Neural cell (in vitro differentiated cells): ENCODE measurements around the gene PTGER1. TPM values are rescaled to one million over a fixed set of nuclear protein-coding genes. Genes with fewer than 3 reads are reported as not detected.
"Not testable (repeated sequence)": the region's sequence is repeated elsewhere in the genome, so short reads cannot be mapped to it uniquely, and the experiment has no call there.

Source experiments
- H2AFZ ChIP-seq: fragments of 200-600, 300-800 bp; sonication (generic), shearing (Covaris generic); 2 replicates; pipeline ENCODE4 v1.6.0; 2014; ENCODE audit warnings: low read depth, mild to moderate bottlenecking, antibody characterized with exemption, low read length, moderate library complexity
- H3F3A ChIP-seq: fragments of 200-600 bp; shearing (Covaris generic); 2 replicates; pipeline ENCODE4 v1.6.1; 2016; ENCODE audit warnings: mild to moderate bottlenecking, moderate library complexity, mixed read lengths, antibody characterized with exemption, low read length; ENCODE audit not compliant: insufficient read depth, poor library complexity, severe bottlenecking
- H3K27ac ChIP-seq: fragments of 200-600, 300-800 bp; sonication (generic), shearing (Covaris generic); 2 replicates; pipeline ENCODE4 v1.5.1; 2014; ENCODE audit warnings: mild to moderate bottlenecking, low read length, moderate library complexity
- H3K27me3 ChIP-seq: fragments of 300-800, 200-600 bp; sonication (generic), shearing (Covaris generic); 2 replicates; pipeline ENCODE4 v1.6.0; 2014; ENCODE audit warnings: mild to moderate bottlenecking, low read depth, low read length, moderate library complexity; ENCODE audit not compliant: insufficient read depth
- H3K36me3 ChIP-seq: fragments of 300-800, 200-600 bp; sonication (generic), shearing (Covaris generic); 2 replicates; pipeline ENCODE4 v1.5.1; 2014; ENCODE audit warnings: mild to moderate bottlenecking, antibody characterized with exemption, low read length, moderate library complexity; ENCODE audit not compliant: insufficient read depth
- H3K4me2 ChIP-seq: fragments of 300-800, 200-600 bp; sonication (generic), shearing (Covaris generic); 2 replicates; pipeline ENCODE4 v1.6.0; 2014; ENCODE audit warnings: mild to moderate bottlenecking, low read length
- H3K4me3 ChIP-seq: fragments of 300-800, 200-600 bp; sonication (generic), shearing (Covaris generic); 2 replicates; pipeline ENCODE4 v1.5.1; 2014; ENCODE audit warnings: mild to moderate bottlenecking, low read length, moderate library complexity
- H3K79me2 ChIP-seq: fragments of 200-600 bp; shearing (Covaris generic); replicated peaks from 2 replicates; pipeline ENCODE4 v1.6.0; 2014; ENCODE audit warnings: mild to moderate bottlenecking, low read length, moderate library complexity; ENCODE audit not compliant: insufficient read depth
- H3K9ac ChIP-seq: fragments of 300-800, 200-600 bp; sonication (generic), shearing (Covaris generic); 2 replicates; pipeline ENCODE4 v1.6.1; 2016; ENCODE audit warnings: mild to moderate bottlenecking, low read length, mixed read lengths
- H3K9me2 ChIP-seq: fragments of 200-600 bp; shearing (Covaris generic); 2 replicates; pipeline ENCODE4 v1.6.1; 2016; ENCODE audit warnings: mild to moderate bottlenecking, low read length, mixed read lengths; ENCODE audit not compliant: insufficient read depth
- H3K9me3 ChIP-seq: fragments of 200-600, 300-800 bp; sonication (generic), shearing (Covaris generic); 2 replicates; pipeline ENCODE4 v1.6.1; 2016; ENCODE audit warnings: mild to moderate bottlenecking, mixed run types, low read length, moderate library complexity, mixed read lengths
- H4K20me1 ChIP-seq: fragments of 200-600 bp; shearing (Covaris generic); 2 replicates; pipeline ENCODE4 v1.6.1; 2016; ENCODE audit warnings: mild to moderate bottlenecking, mixed run types; ENCODE audit not compliant: insufficient read depth
- CTCF ChIP-seq: fragments of 450-650 bp; IDR thresholded peaks from 2 replicates; pipeline ENCODE4 v1.5.1; 2014; ENCODE audit warnings: antibody characterized with exemption, mild to moderate bottlenecking, moderate library complexity; ENCODE audit not compliant: poor library complexity, severe bottlenecking
- EP300 ChIP-seq: fragments of 450-650 bp; conservative IDR thresholded peaks from 2 replicates; pipeline ENCODE4 v1.6.1; 2014; ENCODE audit warnings: antibody characterized with exemption, mild to moderate bottlenecking, moderate library complexity; ENCODE audit not compliant: poor library complexity, severe bottlenecking
- EZH2 ChIP-seq: fragments of 200-600, 300-800 bp; shearing (Covaris generic), sonication (generic); IDR thresholded peaks from 2 replicates; pipeline ENCODE4 v1.6.1; 2014; ENCODE audit warnings: antibody characterized with exemption, low read length, borderline replicate concordance, mild to moderate bottlenecking; ENCODE audit not compliant: insufficient read depth, poor library complexity, severe bottlenecking
- MXI1 ChIP-seq: fragments of 450-650 bp; conservative IDR thresholded peaks from 2 replicates; pipeline ENCODE4 v1.6.1; 2014; ENCODE audit warnings: antibody characterized with exemption, mild to moderate bottlenecking; ENCODE audit not compliant: poor library complexity, severe bottlenecking
- POLR2AphosphoS5 ChIP-seq: IDR thresholded peaks from 2 replicates; pipeline ENCODE4 v1.6.1; 2012
- RAD21 ChIP-seq: fragments of 450-650 bp; conservative IDR thresholded peaks from 2 replicates; pipeline ENCODE4 v1.6.1; 2014; ENCODE audit warnings: antibody characterized with exemption, mild to moderate bottlenecking, moderate library complexity
- REST ChIP-seq: IDR thresholded peaks from 2 replicates; pipeline ENCODE4 v1.6.1; 2012; ENCODE audit warnings: borderline replicate concordance
- SMC3 ChIP-seq: fragments of 450-650 bp; conservative IDR thresholded peaks from 2 replicates; pipeline ENCODE4 v1.6.1; 2014; ENCODE audit warnings: antibody characterized with exemption, mild to moderate bottlenecking, moderate library complexity; ENCODE audit not compliant: poor library complexity
- TAF1 ChIP-seq: IDR thresholded peaks from 2 replicates; pipeline ENCODE4 v1.6.1; 2012; ENCODE audit warnings: low read depth
- polyA plus RNA-seq: library from polyadenylated mRNA; depleted of rRNA; stranded (reverse); fragments of >200 nt; gene quantifications from 2 replicates; pipeline ENCODE4 v1.2.3, GENCODE V29; 2014

PTGER1 gene
- polyA plus RNA-seq, 1 donor from 2014 or later = not detected

GRCh38 chr19:14507704-14508542, 32.8 kb upstream of the PTGER1 start:
- no peak overlapping the region for H3K4me3 ChIP-seq
- H4K20me1 ChIP-seq = no peaks in the 10 kb centered on the region
- no peaks in the 10 kb centered on the region for H3K9me3 ChIP-seq
- no peaks in the 10 kb centered on the region for H3K9me2 ChIP-seq
- no peak for TF ChIP-seq EP300
- no peak for TF ChIP-seq CTCF
- no peak for TF ChIP-seq TAF1
- TF ChIP-seq SMC3 = no peak
- no peak for TF ChIP-seq EZH2
- no peak for TF ChIP-seq POLR2AphosphoS5
- no peak for TF ChIP-seq REST
- no peak for TF ChIP-seq MXI1
- TF ChIP-seq RAD21 = no peak
- no peaks in the 10 kb centered on the region for H3K27me3 ChIP-seq
- no peaks in the 10 kb centered on the region for H3K79me2 ChIP-seq
- H3K27ac ChIP-seq = no peak overlapping the region
- H2AFZ ChIP-seq = no peak overlapping the region
- no peaks in the 10 kb centered on the region for H3K36me3 ChIP-seq
- no peak overlapping the region for H3K4me2 ChIP-seq
- no peak overlapping the region for H3K9ac ChIP-seq
- H3F3A ChIP-seq = no peaks in the 10 kb centered on the region

- TF ChIP-seq TAF1 (no peak), CTCF (peak; percentile 25)
- H3K27me3 ChIP-seq = no peaks in the 10 kb centered on the region
- H2AFZ ChIP-seq = no peak overlapping the region
- no peaks in the 10 kb centered on the region for H3K36me3 ChIP-seq
- no peaks in the 10 kb centered on the region for H3K9me2 ChIP-seq
- no peaks in the 10 kb centered on the region for H3F3A ChIP-seq
- H3K4me2 ChIP-seq = no peak overlapping the region
- no peaks in the 10 kb centered on the region for H4K20me1 ChIP-seq
- H3K9ac ChIP-seq = no peak overlapping the region
- H3K27ac ChIP-seq = no peak overlapping the region
- H3K4me3 ChIP-seq = no peak overlapping the region
- no peaks in the 10 kb centered on the region for H3K79me2 ChIP-seq
- H3K9me3 ChIP-seq = no peaks in the 10 kb centered on the region
Observed at GRCh38 chr19:14505488-14506239, 30.5 kb upstream of the PTGER1 start.

GRCh38 chr19:14504575-14504974, 29.4 kb upstream of the PTGER1 start:
- H3K36me3 ChIP-seq, H3K27ac ChIP-seq, H2AFZ ChIP-seq, H3K9me3 ChIP-seq, H3K9ac ChIP-seq, H3K27me3 ChIP-seq, H3K79me2 ChIP-seq, H3F3A ChIP-seq, H3K4me2 ChIP-seq, H4K20me1 ChIP-seq, H3K4me3 ChIP-seq, H3K9me2 ChIP-seq: not testable (repeated sequence)
